ENCODE measurements around the gene TUBGCP6.

GRCh38 chr22:50283821-50284220 lies 39.0 kb upstream of the TUBGCP6 start:
- TF ChIP-seq CTCF (IDR thresholded peaks at IDR 0.05; ENCODE audit: poor library complexity) (no peak), EZH2 (IDR thresholded peaks at IDR 0.05; ENCODE audit: borderline replicate concordance) (no peak), EZH2phosphoT487 (IDR thresholded peaks at IDR 0.05; ENCODE audit: low read depth, severe bottlenecking, unreplicated experiment) (no peak)

All from hepatocyte (in vitro differentiated cells).